HG03442 (cell line): ENCODE measurements around the gene AGBL4.

Experiments
- ATAC-seq: cut with Tn5 transposase; IDR thresholded peaks from one replicate; pipeline ENCODE4 v1.9.1; 2021; ENCODE audit warnings: mild to moderate bottlenecking, moderate library complexity; ENCODE audit not compliant: unreplicated experiment

Gene AGBL4

DNA sequence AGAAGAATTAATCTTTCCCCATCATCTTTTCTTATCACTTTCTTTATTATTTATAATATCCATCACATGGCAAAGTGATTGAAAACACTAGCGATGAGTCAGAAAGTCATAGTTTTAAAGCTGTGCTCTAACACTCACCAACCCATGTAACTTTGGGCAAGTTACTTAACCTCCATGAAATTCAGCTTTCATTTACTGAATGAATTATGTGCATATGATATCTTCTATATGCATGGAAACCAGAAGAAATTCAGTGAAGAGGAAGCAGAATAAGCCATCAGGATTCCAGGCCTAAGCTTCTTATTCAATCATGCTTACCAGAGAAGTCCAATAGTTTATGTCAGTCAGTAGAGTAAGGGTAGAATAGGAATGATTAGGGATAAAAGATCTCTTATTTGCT, 300.1 kb downstream of the AGBL4 start:
- no peak for ATAC-seq

DNA sequence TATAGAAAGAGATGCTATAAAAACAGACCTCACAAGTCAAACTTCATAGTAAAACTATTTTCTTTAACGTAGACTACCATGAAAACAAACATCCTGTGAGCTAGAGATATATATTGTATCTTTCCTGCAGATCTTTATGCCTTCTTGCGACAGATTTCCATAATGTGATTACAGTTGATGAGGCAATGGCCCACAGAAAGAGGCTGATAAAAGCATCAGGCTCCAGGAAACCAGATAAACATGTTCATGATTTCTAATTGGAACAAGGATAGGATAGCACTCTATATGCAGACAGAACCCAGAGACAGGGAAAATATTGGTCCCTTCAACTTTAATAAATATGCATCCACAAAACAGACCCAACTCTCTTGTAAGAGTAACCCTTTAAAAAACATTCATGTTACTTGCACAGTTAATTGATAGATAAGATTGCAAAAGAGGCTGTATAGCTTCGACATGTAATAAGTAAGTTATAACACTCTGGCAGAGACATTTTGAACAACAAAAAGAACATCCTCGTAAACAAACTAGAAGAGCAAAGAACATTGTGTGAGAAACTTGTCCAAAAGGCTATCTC, 329.4 kb downstream of the AGBL4 start:
- ATAC-seq = no peak

- no peak for ATAC-seq
Measured at GRCh38 chr1:49686107-49686506, 337.6 kb downstream of the AGBL4 start.

GRCh38 chr1:49677706-49678105, 346.0 kb downstream of the AGBL4 start:
- no peak for ATAC-seq

DNA sequence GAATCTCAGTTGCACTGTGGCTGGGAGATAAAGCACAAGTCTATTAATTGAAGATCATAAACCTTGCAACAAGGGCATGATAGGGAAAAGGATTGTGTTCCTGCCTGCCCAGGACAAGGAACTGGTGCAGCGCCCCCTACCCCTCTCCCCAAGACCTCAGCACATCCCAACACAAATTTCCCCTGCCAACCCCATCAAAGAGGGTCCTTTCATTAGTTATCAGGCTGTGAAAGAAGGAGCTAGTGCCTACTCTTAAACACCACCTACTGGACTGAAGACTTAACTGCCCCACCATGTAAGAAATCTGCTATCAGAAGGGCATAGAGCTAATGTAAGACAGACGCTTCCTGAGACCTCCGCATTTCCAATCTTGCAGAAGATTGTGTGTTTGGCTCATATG, 372.6 kb downstream of the AGBL4 start:
- ATAC-seq = no peak

GRCh38 chr1:49630156-49630555, 393.6 kb downstream of the AGBL4 start:
- ATAC-seq = no peak

- ATAC-seq = no peak
Measured at GRCh38 chr1:49627781-49628180, 396.0 kb downstream of the AGBL4 start.

DNA sequence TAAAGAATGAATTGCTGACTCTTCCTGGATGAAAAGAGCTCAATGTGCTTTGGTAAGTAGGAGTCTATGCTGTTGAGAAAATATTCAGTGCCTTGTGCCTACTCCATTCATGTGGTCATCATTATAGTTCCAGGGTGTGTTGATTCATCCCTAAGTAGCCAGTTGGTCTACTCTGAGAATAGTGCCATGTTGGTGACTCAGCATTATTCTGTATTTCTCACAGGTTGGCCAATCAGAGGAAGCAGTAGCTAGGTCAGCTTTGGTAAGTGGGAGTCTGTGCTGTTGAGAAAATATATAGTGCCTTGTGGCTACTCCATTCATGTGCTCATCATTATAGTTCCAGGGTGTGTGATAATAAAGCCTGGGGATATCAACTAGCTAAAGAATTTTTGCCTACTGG, 397.3 kb downstream of the AGBL4 start:
- ATAC-seq = no peak

DNA sequence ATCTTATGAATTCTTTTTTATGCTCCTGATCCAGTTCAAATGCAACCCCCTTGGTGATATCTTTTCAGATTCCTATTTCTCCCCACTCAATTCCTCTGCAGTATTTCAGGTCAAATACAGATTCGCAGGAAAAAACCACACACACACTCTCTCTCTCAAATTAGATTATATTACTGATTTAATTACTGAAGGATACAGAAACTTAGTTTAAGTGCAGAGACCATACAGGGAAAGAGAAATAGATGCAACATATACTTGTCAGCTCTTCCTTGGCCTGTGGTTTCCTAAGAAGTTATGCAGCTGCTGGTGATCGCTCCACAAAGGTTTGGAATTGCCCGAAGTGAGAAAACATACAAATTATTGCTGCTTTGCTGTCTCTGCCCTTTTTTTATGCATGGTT, 400.9 kb downstream of the AGBL4 start:
- no peak for ATAC-seq

DNA sequence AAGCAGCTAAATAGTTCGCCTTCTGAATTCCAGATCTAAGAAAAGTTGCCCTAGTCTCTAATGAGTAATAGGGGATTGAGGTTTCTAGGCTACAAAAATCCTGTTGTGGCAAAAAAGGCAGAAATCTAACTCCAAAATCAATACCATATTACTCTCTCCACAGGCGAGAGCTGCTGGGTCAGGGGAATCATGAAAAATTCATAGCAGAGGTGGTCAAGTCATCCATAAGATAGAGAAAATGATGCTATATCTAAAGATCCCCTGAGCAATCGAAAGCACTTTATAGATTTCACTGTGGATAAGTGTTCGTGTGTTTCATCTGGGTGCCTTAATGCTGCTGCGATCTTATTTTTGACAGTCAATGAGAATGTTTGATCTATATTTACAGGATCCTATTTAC, 417.7 kb downstream of the AGBL4 start:
- ATAC-seq = no peak

GRCh38 chr1:49597436-49597835, 426.3 kb downstream of the AGBL4 start:
- ATAC-seq = no peak

GRCh38 chr1:49576327-49576901, 447.3 kb downstream of the AGBL4 start:
- no peak for ATAC-seq

DNA sequence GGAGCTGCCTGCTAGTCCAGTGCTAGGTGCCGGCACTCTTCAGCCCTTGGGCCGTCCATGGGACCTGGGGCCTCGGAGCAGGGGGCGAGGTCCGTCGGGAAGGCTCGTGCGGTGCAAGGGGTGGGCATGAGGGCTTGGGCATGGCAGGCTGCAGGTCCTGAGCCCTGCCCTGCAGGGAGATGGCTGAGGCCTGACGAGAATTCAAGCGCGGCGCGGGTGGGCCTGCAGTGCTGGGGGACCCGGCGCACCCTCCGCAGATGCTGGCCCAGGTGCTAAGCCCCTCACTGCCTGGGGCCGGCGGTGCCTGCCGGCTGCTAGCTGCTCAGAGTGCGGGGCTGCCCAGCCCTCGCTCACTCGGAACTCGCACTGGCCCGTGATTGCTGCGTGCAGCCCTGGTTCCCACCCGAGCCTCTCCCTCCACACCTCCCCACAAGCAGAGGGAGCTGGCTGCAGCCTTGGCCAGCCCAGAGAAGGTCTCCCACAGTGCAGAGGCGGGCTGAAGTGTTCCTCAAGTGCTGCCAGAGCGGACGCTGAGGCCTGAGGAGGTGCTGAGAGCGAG, 467.0 kb downstream of the AGBL4 start:
- no peak for ATAC-seq

DNA sequence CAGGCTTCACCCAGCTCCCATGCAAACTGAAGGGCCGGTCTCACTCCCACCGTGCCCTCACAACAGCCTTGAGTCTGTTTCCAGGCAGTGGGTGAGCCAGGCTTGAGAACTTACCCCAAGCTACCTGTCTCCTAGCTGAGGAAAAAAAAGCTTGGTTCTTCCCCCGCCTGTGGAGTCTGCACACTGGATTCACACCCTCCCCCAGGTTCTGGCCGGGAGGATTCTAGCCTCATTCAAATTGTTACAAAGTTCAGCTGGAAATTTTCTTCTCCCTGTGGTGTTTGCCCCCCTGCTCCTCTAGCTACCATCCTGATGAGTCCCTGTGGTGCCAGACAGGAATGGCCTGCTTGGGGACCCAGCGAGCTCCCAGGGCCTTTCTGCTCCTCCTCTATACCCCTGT, 471.7 kb downstream of the AGBL4 start:
- no peak for ATAC-seq

DNA sequence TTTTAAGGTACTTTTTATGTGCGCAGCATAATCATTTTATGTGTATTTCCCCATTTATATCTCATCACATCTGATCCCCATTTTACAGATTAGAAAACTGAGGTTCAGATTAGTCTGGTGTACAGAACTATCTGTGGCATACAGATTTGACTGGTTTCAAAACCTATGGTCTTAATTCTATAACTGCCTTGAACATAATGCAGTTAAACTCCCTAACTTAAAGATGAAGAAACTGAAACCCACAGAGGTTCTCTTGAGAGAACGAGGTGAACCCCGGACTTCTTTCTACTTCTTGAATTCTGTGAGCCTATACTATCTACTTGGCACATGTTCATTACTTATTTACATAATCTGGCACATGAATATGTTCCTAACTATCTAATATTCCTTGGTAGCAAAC, 479.1 kb downstream of the AGBL4 start:
- no peak for ATAC-seq

DNA sequence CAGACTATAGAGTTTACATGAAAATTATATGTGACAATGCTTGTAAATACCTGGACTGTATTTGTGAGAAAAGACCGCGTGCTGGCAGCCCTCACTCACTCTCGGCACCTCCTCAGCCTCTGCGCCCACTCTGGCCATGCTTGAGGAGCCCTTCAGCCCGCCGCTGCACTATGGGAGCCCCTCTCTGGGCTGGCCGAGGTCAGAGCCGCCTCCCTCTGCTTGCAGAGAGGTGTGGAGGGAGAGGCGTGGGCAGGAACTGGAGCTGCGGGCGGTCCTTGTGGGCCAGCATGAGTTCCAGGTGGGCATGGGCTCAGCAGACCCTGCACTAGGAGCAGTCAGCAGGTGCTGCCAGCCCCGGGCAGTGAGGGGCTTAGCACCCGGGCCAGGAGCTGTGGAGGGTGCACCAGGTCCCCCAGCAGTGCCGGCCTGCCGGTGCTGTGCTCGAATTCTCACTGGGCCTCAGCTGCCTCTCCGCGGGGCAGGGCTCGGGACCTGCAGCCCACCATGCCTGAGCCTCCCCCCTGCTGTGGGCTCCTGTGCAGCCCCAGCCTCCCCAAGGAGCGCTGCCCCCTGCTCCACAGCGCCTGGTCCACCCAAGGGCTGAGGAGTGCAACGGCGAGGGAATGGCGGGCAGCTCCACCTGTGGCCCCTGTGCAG, 482.5 kb downstream of the AGBL4 start:
- no peak for ATAC-seq

DNA sequence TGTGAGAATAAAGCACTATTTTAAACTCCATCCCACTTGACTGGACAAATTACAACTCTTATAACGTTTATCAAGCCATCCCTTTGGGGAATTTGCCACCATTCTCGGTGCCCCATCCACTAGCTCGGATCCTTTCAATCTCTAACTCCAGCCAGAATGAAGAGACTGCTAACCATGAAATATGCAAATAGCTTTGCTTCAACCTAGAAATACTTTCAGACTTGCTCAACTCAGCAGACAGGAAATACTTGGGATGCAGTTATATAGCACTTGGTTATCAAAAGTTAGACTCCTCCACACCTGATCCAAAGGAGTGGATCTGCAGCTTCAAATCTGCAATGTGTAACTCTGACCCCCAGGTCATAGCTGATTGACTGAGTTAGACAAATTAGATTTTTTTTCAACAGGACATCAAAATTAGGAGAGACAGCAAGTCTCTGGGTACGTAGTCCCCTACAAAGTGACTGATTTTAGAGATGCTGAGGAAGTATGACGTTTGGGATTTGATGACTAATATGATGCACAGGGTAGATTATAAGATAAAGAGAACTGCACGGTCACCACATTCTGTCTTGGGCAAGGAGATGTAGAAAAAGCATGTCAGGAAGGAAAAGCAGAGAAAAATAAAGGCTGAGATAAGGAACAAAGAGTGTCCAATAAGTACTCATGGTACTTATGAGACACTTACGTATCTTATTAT, 496.0 kb downstream of the AGBL4 start:
- ATAC-seq = no peak

GRCh38 chr1:49526672-49527071, 497.1 kb downstream of the AGBL4 start:
- ATAC-seq = no peak

GRCh38 chr1:49523764-49524163, 500.0 kb downstream of the AGBL4 start:
- no peak for ATAC-seq

GRCh38 chr1:49466961-49467360, 556.8 kb downstream of the AGBL4 start:
- no peak for ATAC-seq

GRCh38 chr1:49465486-49466185, 558.1 kb downstream of the AGBL4 start:
- no peak for ATAC-seq
